IgD-negative memory B cell (primary cell): Measurements from ENCODE around the gene IQSEC1. TPM values are rescaled to one million over a fixed set of nuclear protein-coding genes. Genes with fewer than 3 reads are reported as not detected.
A peak's percentile ranks its signal among the peaks of the same experiment; 100 is the strongest.

Experiments used
- H3K27ac Mint-ChIP-seq, 3 donors: one replicate each; pipeline ENCODE4 v1.8.0; 2020 to 2022; ENCODE audit warnings: mild to moderate bottlenecking in 3 of 3, mixed read lengths in 3 of 3, moderate library complexity in 1 of 3
- H3K27me3 Mint-ChIP-seq: one replicate; pipeline ENCODE4 v1.8.0; 2021; ENCODE audit warnings: mixed read lengths
- H3K36me3 Mint-ChIP-seq: one replicate; pipeline ENCODE4 v1.8.0; 2020; ENCODE audit warnings: mild to moderate bottlenecking, mixed read lengths
- H3K4me1 Mint-ChIP-seq, 3 donors: one replicate each; pipeline ENCODE4 v1.8.0; 2020 to 2022; ENCODE audit warnings: mixed read lengths in 3 of 3, mild to moderate bottlenecking in 1 of 3
- H3K4me3 Mint-ChIP-seq, 4 donors: one replicate each; pipeline ENCODE4 v1.8.0; 2020 to 2022; ENCODE audit warnings: mild to moderate bottlenecking in 4 of 4, mixed read lengths in 4 of 4, moderate library complexity in 3 of 4
- H3K9me3 Mint-ChIP-seq, 3 donors: one replicate each; pipeline ENCODE4 v1.8.0; 2020 to 2021; ENCODE audit warnings: mixed read lengths in 3 of 3, mild to moderate bottlenecking in 1 of 3
- polyA plus RNA-seq: library from polyadenylated mRNA; unstranded; fragments of 300-500 nt; fragmentation: Illumina TruSeq; gene quantifications from one replicate; pipeline ENCODE4 v1.2.3, GENCODE V29; 2021

Gene IQSEC1
- polyA plus RNA-seq, 1 donor from 2014 or later, result 52.5 TPM

DNA sequence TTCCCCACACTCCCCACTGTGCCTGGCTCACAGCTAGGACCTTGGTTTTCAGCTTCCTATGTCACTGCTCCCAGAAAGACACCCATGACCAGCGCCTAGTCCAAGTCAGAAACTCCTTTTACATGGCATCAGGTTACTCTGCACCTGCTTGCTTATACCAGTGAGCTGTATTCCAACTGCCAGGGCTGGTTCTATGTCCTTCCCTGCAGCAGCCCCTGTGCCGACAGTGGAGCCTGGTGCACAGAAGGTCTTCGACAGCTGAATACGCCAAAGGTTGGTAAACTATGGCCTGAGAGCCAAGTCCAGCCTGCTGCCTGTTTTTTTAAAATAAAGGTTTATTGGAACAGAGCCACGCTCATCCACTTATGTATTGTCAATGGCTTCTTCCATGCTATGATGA lies 102.5 kb downstream of the IQSEC1 start:
- Mint-ChIP-seq H3K4me3 (peak overlapping the region in 3 of 4 donors; percentile 35 to 83 (median 63)), H3K27me3 (no peaks in the 10 kb centered on the region), H3K36me3 (no peaks in the 10 kb centered on the region), H3K27ac (peak overlapping the region in 2 of 3 donors; percentile 6 to 71), H3K4me1 (peaks cover 39 to 64% (median 44%) of the 10 kb centered on the region in 3 donors), H3K9me3 (no peaks in the 10 kb centered on the region)

DNA sequence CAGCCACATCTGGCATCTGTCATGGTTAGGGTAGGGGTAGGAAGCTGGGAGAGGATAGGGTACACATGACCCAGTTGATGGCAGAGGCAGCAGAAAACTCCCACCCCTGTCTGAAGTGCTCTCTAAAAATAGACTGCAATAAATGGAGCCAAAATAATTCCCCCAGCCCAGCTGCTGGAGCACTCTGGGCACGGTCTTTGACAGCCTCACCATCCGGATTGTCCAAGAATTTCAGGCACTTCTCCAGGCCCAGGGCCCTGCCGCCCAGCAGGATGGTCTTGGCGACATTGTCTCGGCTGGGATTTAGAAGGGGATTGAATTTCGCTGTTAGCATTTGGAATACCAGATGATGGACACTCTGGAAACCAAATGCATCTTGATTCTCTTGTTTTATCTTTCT lies 103.7 kb downstream of the IQSEC1 start:
- Mint-ChIP-seq H3K36me3 (no peaks in the 10 kb centered on the region), H3K27me3 (no peaks in the 10 kb centered on the region), H3K4me1 (peaks cover 40 to 63% (median 48%) of the 10 kb centered on the region in 3 donors), H3K9me3 (no peaks in the 10 kb centered on the region), H3K27ac (peak overlapping the region in 2 of 3 donors; percentile 47 to 54), H3K4me3 (peak overlapping the region in 2 of 4 donors; percentile 16 to 30)

DNA sequence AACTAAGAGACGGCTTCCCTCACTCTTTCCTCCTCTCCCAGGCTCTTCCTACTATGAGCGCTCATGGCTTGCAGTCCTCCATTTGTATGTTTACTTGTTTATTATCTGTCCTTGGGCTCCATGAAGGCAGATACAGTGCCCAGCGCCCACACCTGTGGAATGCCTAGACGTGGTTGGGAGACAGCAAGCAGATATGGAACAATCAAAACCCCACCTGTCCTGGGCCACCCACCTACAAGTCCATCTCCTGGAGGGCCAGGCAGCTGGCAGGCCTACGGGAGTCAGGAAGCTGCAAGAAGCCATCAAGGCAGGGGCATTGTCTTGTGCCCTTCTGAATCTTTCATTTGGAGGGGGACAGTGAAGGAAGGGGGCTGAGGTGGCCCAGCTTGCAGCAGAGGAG lies 104.7 kb downstream of the IQSEC1 start:
- peak overlapping the region; percentile 47 to 67 (median 54) for H3K27ac Mint-ChIP-seq
- peak overlapping the region in 3 of 4 donors; percentile 16 to 75 (median 74) for H3K4me3 Mint-ChIP-seq
- H3K9me3 Mint-ChIP-seq, result no peaks in the 10 kb centered on the region
- peaks cover 44 to 63% (median 48%) of the 10 kb centered on the region in 3 donors for H3K4me1 Mint-ChIP-seq
- no peaks in the 10 kb centered on the region for H3K27me3 Mint-ChIP-seq
- H3K36me3 Mint-ChIP-seq, result no peaks in the 10 kb centered on the region

DNA sequence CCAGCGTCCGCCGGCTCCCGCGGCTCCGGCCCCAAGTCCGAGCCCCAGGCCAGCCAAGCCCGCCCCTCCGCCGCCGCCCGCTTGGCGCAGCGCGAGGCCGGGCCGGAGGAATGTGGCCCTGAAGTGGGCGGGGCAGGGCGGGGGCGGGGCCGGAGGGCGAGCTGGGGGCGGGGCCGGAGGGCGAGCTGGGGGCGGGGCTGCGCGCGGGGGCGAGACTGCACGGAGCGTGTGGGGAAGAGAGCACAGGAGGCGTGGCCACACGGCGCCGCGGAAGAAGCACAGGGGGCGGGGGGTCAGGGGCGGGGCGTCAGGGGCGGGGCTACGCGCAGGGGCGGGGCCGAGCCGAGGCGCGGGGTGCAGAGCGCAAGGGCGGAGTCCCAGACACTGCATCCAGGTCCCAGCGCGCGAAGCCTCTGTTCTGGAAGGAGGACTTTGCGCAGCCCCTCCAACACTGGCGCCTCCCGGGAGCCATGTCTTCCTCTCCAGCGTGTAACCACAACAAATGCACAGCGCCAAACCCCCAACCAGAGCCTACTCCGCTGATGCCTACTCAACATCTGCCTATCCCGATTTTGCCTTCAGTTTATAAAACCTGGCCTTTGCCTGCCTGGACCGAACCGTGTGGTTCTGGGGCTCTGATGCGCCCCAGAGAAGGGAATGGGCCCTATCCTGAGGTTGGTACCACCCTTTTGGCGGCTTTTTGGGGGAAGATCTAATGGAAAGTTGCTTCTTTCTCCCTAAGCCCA lies 105.5 kb downstream of the IQSEC1 start:
- H3K36me3 Mint-ChIP-seq, result no peaks in the 10 kb centered on the region
- H3K9me3 Mint-ChIP-seq, result no peaks in the 10 kb centered on the region
- peak overlapping the region; percentile 3 to 95 (median 78) for H3K4me3 Mint-ChIP-seq
- peak overlapping the region in 2 of 3 donors; percentile 47 to 97 for H3K27ac Mint-ChIP-seq
- no peaks in the 10 kb centered on the region for H3K27me3 Mint-ChIP-seq
- peaks cover 49 to 65% (median 49%) of the 10 kb centered on the region in 3 donors for H3K4me1 Mint-ChIP-seq

DNA sequence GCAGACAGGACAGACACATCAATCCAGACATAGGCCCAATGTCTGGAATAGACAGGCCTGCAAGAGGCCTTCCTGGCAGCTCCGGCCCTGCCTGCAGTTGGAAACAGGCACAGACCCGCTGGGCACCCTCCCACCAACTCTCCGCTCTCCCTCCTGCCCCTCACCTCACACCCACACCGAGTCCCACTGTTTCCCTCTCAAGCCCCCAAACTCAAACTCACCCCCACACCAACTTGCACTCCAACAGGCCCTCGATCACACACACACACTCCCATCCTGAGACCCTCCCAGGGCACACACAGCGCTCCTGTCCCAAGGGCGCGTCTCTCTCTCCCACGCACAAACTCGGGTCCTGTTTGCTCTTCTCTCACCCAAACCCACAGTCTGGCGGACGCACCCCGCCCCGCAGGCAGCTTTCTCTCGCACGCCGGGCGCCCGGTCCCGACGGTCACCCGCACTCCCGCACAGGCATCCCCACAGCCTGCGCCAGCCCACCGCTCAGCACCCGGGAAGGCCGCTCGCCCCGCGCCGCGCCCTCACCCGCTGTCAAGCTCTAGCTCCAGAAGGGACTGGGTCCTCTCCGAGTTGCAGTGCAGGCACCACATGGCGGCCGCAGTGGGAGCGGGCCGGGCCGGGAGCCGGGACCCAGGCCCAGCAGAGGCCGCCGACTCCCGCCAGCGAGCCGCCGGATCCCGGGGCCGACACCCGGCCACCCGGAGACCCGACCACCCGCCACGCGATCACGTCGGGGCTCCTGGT lies 106.2 kb downstream of the IQSEC1 start:
- peak overlapping the region; percentile 68 to 84 (median 76) for H3K4me3 Mint-ChIP-seq
- H3K9me3 Mint-ChIP-seq, result no peaks in the 10 kb centered on the region
- H3K36me3 Mint-ChIP-seq, result no peaks in the 10 kb centered on the region
- no peaks in the 10 kb centered on the region for H3K27me3 Mint-ChIP-seq
- H3K4me1 Mint-ChIP-seq, result peaks cover 52 to 71% (median 56%) of the 10 kb centered on the region in 3 donors
- H3K27ac Mint-ChIP-seq, result peak overlapping the region; percentile 23 to 59 (median 31)

DNA sequence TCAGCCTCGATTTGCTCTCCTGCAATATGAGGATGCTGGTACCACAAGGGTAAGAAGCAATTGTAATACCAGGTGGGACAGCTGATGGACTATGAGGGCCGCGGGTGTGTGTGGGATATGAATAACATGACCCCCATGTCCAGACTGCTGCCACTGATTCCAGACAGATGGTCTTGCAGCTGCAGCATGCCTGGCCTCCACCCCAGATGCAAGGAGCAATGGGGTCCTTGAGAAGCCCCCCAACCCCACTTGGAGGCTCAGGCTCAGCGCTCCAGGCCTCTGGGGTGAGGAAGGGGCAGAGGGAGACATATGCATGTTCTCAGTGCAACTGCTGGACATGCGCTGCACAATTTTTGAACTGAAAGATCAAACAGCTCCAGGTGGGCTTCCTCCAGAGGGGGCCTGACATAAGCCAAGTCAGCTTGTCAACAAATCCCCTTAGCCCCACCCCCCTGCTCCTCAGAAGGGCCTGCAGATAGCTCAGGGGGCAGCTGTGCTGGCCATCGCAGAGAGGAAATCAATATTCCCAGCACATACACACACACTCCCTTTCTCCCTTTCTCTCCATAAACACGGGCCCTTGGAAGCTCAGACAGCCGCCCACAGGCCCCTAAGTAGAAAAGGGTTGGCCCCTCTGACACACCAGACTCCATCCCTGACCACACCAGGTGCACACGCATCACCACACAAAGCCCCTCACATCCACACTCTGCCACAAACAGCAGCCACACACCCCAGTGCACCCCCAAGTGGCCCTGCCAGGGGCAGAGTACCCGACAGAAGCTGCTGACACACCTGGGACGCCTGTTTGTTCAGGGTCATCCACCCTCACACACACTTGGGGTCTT lies 107.0 kb downstream of the IQSEC1 start:
- H3K4me1 Mint-ChIP-seq, result peaks cover 59 to 77% (median 61%) of the 10 kb centered on the region in 3 donors
- no peaks in the 10 kb centered on the region for H3K27me3 Mint-ChIP-seq
- H3K9me3 Mint-ChIP-seq, result no peaks in the 10 kb centered on the region
- H3K4me3 Mint-ChIP-seq, result peak overlapping the region; percentile 68 to 84 (median 76)
- no peaks in the 10 kb centered on the region for H3K36me3 Mint-ChIP-seq
- H3K27ac Mint-ChIP-seq, result peak overlapping the region in 2 of 3 donors; percentile 25 to 93

DNA sequence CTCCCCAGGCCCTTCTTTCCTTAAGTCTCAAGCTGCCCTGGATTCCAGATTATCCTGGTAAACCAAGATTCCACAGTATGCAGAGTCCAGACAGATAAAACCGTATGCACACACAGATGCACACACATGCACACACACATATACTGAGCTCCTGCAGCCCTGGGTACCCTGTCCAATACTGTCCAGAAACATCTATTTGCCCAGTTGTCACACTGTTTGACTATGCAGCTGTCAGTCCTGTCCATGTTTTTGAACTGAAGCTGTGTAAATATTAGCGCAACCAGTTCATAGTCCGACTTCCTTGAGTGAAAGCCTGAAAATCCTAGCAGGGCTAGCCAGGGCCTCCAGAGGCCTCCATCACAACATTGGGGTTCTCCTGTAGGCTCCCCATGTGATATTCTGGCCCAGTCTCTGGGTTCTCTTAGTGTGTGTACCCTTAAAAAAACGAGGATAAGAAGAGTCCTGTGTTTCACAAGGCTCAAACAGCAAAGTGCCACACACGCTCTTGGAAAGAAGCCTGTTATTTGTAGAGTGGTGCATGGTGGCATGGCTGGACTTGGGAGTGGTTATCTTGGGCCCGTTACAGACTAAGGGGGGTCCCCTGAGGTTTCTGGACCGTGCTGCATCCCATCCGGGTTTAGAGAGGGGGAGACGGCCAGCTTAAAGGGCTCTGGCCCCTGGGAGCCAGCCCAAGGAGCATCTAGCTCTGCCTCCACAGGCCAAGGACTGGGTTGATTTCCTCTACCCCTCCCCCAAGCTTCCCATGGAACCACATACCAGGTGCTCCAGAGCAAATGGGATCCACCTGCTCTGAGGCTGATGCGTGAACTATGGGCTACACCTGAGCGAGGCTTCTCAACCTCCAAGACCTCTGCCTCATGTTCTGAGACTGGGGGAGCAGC lies 108.3 kb downstream of the IQSEC1 start:
- Mint-ChIP-seq H3K36me3 (no peaks in the 10 kb centered on the region), H3K9me3 (no peaks in the 10 kb centered on the region), H3K27me3 (no peaks in the 10 kb centered on the region), H3K4me3 (peak overlapping the region in 2 of 4 donors; percentile 31 to 78), H3K4me1 (peaks cover 59 to 80% (median 66%) of the 10 kb centered on the region in 3 donors), H3K27ac (peak overlapping the region in 2 of 3 donors; percentile 25 to 93)

DNA sequence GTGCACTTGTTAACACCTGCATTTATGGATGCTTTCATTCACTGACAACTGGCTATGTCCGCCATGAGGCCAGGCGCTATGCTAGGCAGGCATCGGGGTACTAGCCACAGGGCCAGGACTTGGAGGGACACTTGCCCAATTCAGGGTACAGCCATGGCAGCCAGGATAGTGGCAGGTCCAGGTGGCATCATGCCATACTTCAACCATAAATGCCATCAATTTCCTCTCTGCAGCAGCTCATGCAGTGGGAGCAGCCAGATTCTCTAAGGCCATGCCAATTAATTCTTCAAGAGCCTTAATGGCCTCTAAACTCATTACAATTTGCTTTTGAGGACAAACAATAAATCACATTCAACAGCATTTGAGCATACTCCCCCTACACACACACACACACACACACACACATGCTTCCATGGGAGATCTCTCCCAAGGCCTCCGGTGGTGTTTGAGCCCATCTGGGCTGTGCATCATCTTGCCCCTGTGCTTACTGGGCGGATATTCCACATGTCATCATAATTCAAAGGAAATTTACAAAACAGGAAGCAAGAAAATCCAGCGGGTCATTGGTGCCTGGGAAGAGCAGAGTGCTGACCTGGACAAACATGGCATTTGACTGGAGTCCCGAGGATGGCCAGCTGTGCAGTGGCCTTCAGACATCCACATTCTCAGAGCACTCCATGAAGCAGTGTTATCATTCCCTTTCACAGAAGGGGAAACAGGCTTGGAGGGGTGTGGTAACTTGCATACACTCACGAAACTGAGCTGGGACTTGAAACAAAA lies 109.1 kb downstream of the IQSEC1 start:
- H3K4me1 Mint-ChIP-seq, result peaks cover 58 to 84% (median 70%) of the 10 kb centered on the region in 3 donors
- peak overlapping the region in 1 of 3 donors; percentile 69 for H3K27ac Mint-ChIP-seq

DNA sequence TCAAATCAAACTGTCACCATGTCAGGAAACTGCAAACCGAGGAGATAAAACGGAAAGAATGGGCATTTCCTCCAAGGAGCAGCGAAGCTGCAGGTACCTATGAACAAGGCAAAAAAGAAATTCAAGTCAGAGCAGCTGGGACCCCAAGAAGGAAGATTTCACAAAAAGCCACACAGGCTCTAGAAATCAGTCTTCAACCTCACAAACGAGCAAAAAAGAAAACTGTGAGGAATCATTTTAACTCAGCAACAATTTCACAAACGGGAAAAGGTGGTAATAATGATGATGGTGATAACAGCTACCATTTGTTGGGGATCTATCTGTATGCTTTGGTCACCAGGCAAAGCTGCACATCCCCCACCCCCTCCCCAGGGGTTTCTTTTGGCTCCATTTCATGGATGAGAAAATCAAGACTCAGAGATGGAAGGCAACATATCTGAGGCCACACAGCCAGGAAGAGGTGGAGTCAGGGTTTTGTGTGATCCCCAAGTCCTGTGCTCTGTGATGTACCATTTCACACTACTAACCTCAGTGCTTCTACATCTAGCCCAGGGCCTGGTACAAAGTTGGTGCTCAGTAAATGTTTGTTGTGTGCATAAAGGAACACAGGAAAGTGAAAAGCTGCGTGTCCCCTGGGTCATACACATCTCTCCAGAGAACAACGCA lies 109.9 kb downstream of the IQSEC1 start:
- H3K27me3 Mint-ChIP-seq, result no peaks in the 10 kb centered on the region
- H3K27ac Mint-ChIP-seq, result peak overlapping the region in 2 of 3 donors; percentile 57 to 78
- peaks cover 60 to 85% (median 70%) of the 10 kb centered on the region in 3 donors for H3K4me1 Mint-ChIP-seq
- no peaks in the 10 kb centered on the region for H3K9me3 Mint-ChIP-seq
- H3K36me3 Mint-ChIP-seq, result peaks cover 1% of the 10 kb centered on the region
- H3K4me3 Mint-ChIP-seq, result peak overlapping the region in 3 of 4 donors; percentile 3 to 61 (median 31)

More for the DNA sequence above, 109.1 kb downstream of the IQSEC1 start:
- Mint-ChIP-seq H3K4me3 (peak overlapping the region in 2 of 4 donors; percentile 31 to 56), H3K27me3 (no peaks in the 10 kb centered on the region), H3K36me3 (peaks cover 1% of the 10 kb centered on the region), H3K9me3 (no peaks in the 10 kb centered on the region)

DNA sequence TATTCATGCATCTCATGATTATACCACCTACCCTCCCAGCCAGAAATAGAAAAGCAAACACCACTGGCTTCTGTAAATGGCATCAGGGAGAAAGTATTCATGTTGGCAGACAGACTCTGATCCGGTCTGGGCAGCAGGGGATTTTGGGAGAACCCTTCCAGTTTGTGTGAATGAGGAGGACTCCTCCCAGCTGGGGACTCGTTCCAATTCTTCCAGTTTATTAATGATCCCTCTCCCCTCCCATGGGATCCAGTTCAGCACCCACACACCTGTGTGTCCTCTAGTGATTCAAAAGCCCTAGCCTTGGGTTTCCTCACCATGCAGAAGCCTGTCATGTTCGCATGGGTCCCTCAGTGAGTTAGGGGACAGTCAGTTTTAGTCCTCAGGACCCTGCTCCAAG lies 110.9 kb downstream of the IQSEC1 start:
- Mint-ChIP-seq H3K4me1 (peaks cover 60 to 88% (median 75%) of the 10 kb centered on the region in 3 donors), H3K36me3 (peaks cover 1% of the 10 kb centered on the region), H3K4me3 (peak overlapping the region in 3 of 4 donors; percentile 31 to 83 (median 60)), H3K27me3 (no peaks in the 10 kb centered on the region), H3K27ac (peak overlapping the region in 2 of 3 donors; percentile 76 to 89), H3K9me3 (no peaks in the 10 kb centered on the region)

DNA sequence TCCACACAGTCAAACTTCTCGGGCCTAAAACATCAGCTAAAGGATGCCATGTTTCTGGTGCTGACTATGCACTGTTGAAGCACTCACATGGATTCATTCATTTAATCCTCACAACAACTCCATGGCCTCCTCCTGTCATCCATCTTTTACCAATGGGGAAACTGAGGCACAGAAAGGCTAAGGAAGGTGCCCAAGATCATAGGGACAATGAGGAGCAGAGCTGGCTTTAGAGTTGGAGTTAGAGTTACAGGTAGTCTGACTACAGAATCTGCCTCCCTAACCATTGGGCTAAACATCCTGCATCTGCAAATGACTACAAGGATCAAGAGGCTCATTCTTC lies 111.6 kb downstream of the IQSEC1 start:
- peaks cover 60 to 84% (median 76%) of the 10 kb centered on the region in 3 donors for H3K4me1 Mint-ChIP-seq
- H3K9me3 Mint-ChIP-seq, result no peaks in the 10 kb centered on the region
- H3K27me3 Mint-ChIP-seq, result no peaks in the 10 kb centered on the region
- H3K36me3 Mint-ChIP-seq, result peaks cover 1% of the 10 kb centered on the region
- peak overlapping the region in 3 of 4 donors; percentile 9 to 85 (median 49) for H3K4me3 Mint-ChIP-seq
- peak overlapping the region in 2 of 3 donors; percentile 76 to 94 for H3K27ac Mint-ChIP-seq

DNA sequence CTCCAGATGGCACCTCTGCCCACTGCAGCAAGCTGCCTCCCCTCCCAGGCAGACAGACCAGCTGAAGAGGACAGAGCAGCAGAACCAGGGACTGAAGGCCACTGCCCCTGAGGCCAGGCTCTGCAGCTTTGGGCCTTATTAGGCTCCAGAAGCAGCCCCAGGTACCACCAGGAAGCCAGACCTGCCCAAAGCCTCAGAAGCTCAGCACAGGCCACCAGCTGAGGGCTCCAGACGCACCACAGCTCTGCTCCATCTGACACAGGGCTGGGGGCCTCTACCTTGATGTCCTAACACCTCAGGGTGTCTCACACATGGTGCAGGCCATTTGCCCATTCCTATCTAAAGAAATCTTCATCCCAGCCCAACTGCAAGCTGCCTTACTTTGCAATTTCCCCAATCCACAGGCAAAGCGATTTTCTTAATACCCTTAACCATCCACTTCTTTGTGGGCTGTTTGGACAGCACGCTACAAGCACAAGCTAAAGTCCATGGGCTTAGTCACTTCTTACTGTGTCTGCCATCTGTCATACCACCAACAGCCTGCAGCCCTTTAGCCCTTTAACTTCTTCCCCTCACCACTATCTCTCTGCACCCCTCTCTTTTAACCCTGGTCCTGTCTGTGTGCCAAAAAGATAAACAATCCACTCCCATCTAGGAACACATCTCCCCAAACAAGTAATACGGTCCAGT lies 112.1 kb downstream of the IQSEC1 start:
- Mint-ChIP-seq H3K9me3 (no peaks in the 10 kb centered on the region), H3K27ac (peak overlapping the region; percentile 13 to 94 (median 76)), H3K27me3 (no peaks in the 10 kb centered on the region), H3K4me3 (peak overlapping the region; percentile 52 to 94 (median 76)), H3K36me3 (peaks cover 1% of the 10 kb centered on the region), H3K4me1 (peaks cover 62 to 83% (median 75%) of the 10 kb centered on the region in 3 donors)
